Mononuclear cell (primary cell): Measurements from ENCODE around the gene HNRNPK. TPM values are rescaled to one million over a fixed set of nuclear protein-coding genes. Genes with fewer than 3 reads are reported as not detected.

Experiments used
- H3K27me3 ChIP-seq: 2 replicates; pipeline ENCODE4 v1.6.0; 2011; ENCODE audit warnings: low read length, control low read depth; ENCODE audit not compliant: insufficient read depth
- H3K4me1 ChIP-seq: 2 replicates; pipeline ENCODE4 v1.5.1; 2011; ENCODE audit warnings: mild to moderate bottlenecking, low read length, control low read depth; ENCODE audit not compliant: insufficient read depth
- H3K4me3 ChIP-seq: 2 replicates; pipeline ENCODE4 v1.5.1; 2011; ENCODE audit warnings: mild to moderate bottlenecking, low read length, moderate library complexity
- H3K9me3 ChIP-seq: 2 replicates; pipeline ENCODE4 v1.5.1; 2011; ENCODE audit warnings: low read depth, mild to moderate bottlenecking, control low read depth, low read length
- total RNA-seq: library from RNA; depleted of rRNA; stranded (reverse); fragments of >200 nt; gene quantifications from one replicate; pipeline ENCODE4 v1.2.3, GENCODE V29; 2012

HNRNPK gene
- 660 TPM for total RNA-seq

DNA sequence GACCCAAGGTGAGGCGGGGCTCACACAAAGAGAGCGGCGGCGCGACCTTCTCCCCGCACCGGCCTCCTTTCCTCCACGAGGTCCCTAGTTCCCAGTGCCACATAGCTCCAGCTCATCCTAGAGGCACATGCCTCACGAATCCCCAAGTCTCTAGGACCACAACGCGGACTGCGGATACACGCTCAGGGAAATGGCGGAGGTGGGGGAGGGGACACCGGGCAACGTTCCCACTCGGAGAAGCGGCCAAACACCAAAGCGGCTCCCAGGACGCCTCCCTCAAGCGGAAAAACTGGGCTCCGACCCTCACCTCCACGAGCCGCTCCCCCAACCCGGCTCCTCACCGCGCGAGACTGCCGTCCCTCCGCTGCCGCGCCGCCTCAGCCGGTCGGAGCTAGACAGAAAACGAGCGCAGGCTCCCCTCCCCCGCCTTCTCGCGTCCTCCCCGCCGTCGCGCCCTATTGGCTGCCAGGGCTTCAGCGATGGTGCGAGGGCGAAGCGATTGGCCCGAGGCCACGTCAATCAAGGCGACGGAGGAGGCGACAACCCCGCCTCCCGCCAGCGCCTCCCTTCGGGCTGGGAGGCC, at the start of gene HNRNPK:
TSS of gene HNRNPK (minus strand) at position 404 of the 583 bp plus-strand sequence. CDS start 1,963 bp downstream, outside the sequence.
- Histone ChIP-seq H3K4me1 (peaks cover 32% of the 10 kb centered on the region), H3K9me3 (no peaks in the 10 kb centered on the region), H3K4me3 (peak within 1 kb of the TSS; percentile 96), H3K27me3 (no peaks in the 10 kb centered on the region)

- H3K27me3 ChIP-seq, result no peaks in the 10 kb centered on the region
Measured at GRCh38 chr9:84027201-84027600, 47.2 kb upstream of the HNRNPK start.

DNA sequence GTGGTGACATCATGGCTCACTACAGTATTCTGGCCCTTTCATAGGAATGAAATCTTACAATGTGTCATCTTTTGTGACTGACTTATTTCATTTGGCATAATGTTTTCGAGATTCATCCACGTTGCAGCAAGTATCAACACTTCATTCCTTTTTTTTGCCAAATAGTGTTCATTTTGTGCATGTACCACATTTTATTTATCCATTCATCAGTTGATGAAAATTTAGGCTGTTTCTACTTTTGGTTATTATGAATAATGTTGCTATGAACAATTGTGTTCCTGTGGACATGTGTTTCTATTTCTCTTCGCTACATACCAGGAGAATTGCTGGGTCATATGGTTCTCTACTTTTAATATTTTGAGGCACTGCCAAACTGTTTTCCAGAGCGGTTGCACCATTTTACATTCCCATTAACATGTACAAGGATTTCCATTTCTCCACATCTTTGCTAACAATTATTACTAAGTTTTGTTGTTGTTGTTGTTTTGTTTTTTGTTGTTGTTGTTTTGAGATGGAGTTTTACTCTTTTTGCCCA, 44.1 kb upstream of the HNRNPK start:
- H3K4me1 ChIP-seq, result no peaks in the 10 kb centered on the region
- no peak overlapping the region for H3K4me3 ChIP-seq
- no peaks in the 10 kb centered on the region for H3K9me3 ChIP-seq
- H3K27me3 ChIP-seq, result no peaks in the 10 kb centered on the region

More at GRCh38 chr9:84027201-84027600, 47.2 kb upstream of the HNRNPK start:
- Histone ChIP-seq H3K4me3 (no peak overlapping the region), H3K9me3 (no peaks in the 10 kb centered on the region), H3K4me1 (no peaks in the 10 kb centered on the region)

GRCh38 chr9:84007662-84008061, 27.6 kb upstream of the HNRNPK start:
- no peaks in the 10 kb centered on the region for H3K4me1 ChIP-seq
- no peak overlapping the region for H3K4me3 ChIP-seq
- H3K9me3 ChIP-seq, result no peaks in the 10 kb centered on the region
- H3K27me3 ChIP-seq, result no peaks in the 10 kb centered on the region

- Histone ChIP-seq H3K4me1 (peaks cover 13% of the 10 kb centered on the region), H3K27me3 (no peaks in the 10 kb centered on the region), H3K9me3 (no peaks in the 10 kb centered on the region), H3K4me3 (no peak overlapping the region)
Measured at GRCh38 chr9:84003246-84003645, 23.2 kb upstream of the HNRNPK start.

- H3K9me3 ChIP-seq, result no peaks in the 10 kb centered on the region
- H3K27me3 ChIP-seq, result no peaks in the 10 kb centered on the region
- H3K4me3 ChIP-seq, result no peak overlapping the region
- peaks cover 13% of the 10 kb centered on the region for H3K4me1 ChIP-seq
Measured at GRCh38 chr9:84002344-84002743, 22.3 kb upstream of the HNRNPK start.

DNA sequence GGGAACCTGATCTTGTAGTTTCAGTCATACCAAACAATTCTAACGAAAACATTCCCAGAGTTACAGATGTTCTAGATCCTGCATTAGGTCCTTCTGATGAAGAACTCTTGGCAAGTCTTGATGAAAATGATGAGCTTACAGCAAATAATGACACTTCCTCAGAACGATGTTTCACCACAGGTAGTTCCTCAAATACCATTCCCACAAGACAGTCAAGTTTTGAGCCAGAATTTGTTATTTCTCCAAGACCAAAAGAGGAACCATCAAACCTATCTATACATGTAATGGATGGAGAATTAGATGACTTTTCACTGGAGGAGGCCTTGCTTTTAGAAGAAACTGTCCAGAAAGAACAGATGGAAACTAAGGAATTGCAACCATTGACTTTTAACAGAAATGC, 21.6 kb upstream of the HNRNPK start:
- no peaks in the 10 kb centered on the region for H3K9me3 ChIP-seq
- H3K4me1 ChIP-seq, result peaks cover 13% of the 10 kb centered on the region
- H3K27me3 ChIP-seq, result no peaks in the 10 kb centered on the region
- no peak overlapping the region for H3K4me3 ChIP-seq

DNA sequence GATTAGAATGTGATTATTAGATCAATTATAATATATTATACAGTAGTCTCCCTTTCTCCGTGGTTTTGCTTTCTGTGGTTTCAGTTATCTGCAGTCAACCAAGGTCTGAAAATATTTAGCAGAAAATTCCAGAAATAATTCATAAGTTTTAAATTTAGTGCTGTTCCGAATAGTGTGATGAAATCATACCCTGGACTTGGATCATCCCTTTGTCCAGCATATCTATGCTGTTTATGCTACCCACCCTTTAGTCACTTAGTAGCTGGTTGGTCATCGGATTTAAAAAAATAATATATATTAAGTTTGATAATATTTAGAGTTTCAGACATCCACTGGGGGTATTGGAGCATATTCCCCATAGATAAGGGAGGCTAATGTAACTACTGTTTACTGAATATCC, 20.2 kb upstream of the HNRNPK start:
- no peaks in the 10 kb centered on the region for H3K9me3 ChIP-seq
- H3K4me3 ChIP-seq, result no peak overlapping the region
- peaks cover 13% of the 10 kb centered on the region for H3K4me1 ChIP-seq
- no peaks in the 10 kb centered on the region for H3K27me3 ChIP-seq

DNA sequence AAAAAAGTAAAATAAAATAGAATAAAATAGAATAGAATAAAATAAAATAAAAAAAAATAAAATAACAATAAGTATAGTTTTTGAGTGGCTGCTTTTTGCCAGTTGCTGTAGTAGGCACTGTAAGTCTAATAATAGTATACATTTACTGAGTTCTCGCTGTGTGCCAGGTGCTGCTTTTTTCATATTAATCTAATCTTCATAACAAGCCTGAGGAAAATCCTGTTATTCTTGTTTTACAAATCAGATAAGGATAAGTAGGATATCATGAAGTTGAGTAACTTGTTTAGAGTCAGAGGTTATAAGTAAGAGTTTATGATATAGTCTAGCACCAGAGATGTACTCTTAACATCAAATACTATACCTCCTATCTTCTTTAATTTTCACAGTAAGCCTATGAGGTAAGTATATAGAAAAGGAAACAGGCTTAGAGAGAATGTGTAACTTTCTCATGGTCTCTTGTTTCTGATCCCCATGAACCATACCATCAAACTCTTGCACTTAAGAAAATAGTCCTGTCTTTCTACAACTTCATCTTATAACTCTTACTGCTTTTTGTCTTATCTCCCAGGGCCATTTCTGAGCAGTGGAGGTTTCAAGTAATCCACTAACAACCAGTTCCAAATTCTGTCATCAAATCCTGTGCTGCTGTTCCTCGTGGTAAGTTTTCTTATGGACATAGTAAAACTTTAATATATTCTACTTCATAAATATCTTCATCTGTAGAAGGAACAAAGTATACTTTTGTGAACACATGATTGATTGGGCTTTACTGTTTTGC, 19.3 kb upstream of the HNRNPK start:
- H3K4me3 ChIP-seq, result no peak overlapping the region
- H3K4me1 ChIP-seq, result peaks cover 13% of the 10 kb centered on the region
- H3K9me3 ChIP-seq, result no peaks in the 10 kb centered on the region
- H3K27me3 ChIP-seq, result no peaks in the 10 kb centered on the region

DNA sequence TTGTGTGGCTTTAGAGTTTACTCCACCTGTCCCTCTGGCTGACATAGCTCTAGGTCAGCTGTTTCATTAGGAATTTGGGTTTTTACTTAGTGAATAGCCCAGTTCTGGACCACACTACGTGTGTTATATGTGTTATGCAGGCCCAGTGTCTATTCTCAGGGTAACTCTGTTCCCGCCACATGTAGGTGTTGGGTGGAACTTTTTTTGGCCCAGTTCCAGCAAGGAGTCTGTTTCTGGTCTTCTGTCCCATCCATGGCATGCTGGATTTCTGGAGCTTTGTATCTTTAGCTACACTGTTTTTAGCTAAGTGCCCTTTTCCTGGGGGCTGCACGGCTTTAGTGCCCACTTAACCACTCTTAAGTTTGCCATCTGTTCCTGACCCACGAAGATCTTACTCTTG, 16.1 kb upstream of the HNRNPK start:
- peaks cover 3% of the 10 kb centered on the region for H3K4me1 ChIP-seq
- no peak overlapping the region for H3K4me3 ChIP-seq
- no peaks in the 10 kb centered on the region for H3K27me3 ChIP-seq
- no peaks in the 10 kb centered on the region for H3K9me3 ChIP-seq

DNA sequence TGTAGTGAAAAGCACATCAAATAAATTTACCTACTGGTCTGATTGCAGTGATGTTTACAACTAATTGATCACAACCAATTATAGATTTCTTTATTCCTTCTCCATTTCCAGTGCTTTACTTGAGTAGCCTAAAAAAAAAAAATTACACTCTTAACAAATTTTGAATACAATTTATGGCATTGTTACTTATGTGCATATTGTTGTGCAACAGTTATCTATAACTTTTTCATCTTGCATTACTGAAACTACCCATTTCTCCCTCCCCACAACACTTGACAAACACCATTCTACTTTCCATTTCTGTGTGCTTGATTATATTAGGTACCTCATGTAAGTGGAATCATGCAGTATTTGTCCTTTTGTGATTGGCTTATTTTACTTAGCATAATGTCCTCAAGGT, 12.9 kb upstream of the HNRNPK start:
- no peaks in the 10 kb centered on the region for H3K27me3 ChIP-seq
- peaks cover 6% of the 10 kb centered on the region for H3K4me1 ChIP-seq
- H3K9me3 ChIP-seq, result no peaks in the 10 kb centered on the region
- no peak overlapping the region for H3K4me3 ChIP-seq

DNA sequence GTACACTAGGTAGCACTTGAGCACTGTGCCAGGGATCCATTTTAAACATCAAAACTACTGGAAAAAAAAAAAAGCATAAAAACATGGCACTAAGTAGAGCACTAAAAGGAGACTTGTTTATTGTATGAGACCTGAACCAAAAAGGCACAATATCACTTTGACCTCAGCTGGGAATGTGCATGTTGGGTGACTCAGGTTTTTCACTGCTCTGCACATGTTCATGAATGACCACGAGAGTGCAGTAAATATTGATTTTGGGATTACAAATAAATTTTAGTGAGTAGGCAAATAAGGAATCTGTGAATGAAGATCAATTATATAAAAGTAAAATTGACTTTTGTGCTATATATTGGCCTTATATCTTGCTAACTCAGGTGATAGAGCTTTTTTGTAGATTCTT, 12.4 kb upstream of the HNRNPK start:
- peaks cover 6% of the 10 kb centered on the region for H3K4me1 ChIP-seq
- no peak overlapping the region for H3K4me3 ChIP-seq

GRCh38 chr9:83991355-83991754, 11.3 kb upstream of the HNRNPK start:
- H3K4me3 ChIP-seq, result no peak overlapping the region
- no peaks in the 10 kb centered on the region for H3K27me3 ChIP-seq
- peaks cover 10% of the 10 kb centered on the region for H3K4me1 ChIP-seq
- no peaks in the 10 kb centered on the region for H3K9me3 ChIP-seq

More for the DNA sequence above, 12.4 kb upstream of the HNRNPK start:
- Histone ChIP-seq H3K9me3 (no peaks in the 10 kb centered on the region), H3K27me3 (no peaks in the 10 kb centered on the region)

DNA sequence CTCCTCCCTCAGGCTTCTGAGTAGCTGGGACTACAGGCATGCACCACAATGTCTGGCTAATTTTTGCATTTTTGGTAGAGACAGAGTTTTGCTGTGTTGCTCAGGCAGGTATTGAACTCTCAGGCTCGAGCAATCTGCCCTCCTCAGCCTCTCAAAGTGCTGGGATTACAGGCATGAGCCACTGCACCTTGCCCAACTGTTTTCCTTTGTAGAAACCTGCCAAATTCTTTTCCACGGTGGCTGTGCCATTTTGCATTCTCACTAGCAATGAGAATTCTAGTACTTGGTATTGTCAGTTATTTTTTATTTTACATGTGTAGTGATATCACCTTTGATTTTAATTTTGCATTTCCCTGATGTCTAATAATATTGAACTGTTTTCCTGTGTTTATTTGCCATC, 8.4 kb upstream of the HNRNPK start:
- Histone ChIP-seq H3K27me3 (no peaks in the 10 kb centered on the region), H3K4me3 (no peak overlapping the region), H3K4me1 (peaks cover 17% of the 10 kb centered on the region), H3K9me3 (no peaks in the 10 kb centered on the region)

- Histone ChIP-seq H3K27me3 (no peaks in the 10 kb centered on the region), H3K4me3 (no peak overlapping the region), H3K9me3 (no peaks in the 10 kb centered on the region), H3K4me1 (peaks cover 19% of the 10 kb centered on the region)
Measured at GRCh38 chr9:83987402-83987791, 7.4 kb upstream of the HNRNPK start.
